HPDE6-E6E7 (cell line): ENCODE data around the gene SLC36A3.

Experiments used
- DNase-seq: peaks from one replicate; pipeline ENCODE4 v3.0.0; 2011; ENCODE audit warnings: missing footprints; ENCODE audit errors: extremely low spot score

The SLC36A3 gene

DNA sequence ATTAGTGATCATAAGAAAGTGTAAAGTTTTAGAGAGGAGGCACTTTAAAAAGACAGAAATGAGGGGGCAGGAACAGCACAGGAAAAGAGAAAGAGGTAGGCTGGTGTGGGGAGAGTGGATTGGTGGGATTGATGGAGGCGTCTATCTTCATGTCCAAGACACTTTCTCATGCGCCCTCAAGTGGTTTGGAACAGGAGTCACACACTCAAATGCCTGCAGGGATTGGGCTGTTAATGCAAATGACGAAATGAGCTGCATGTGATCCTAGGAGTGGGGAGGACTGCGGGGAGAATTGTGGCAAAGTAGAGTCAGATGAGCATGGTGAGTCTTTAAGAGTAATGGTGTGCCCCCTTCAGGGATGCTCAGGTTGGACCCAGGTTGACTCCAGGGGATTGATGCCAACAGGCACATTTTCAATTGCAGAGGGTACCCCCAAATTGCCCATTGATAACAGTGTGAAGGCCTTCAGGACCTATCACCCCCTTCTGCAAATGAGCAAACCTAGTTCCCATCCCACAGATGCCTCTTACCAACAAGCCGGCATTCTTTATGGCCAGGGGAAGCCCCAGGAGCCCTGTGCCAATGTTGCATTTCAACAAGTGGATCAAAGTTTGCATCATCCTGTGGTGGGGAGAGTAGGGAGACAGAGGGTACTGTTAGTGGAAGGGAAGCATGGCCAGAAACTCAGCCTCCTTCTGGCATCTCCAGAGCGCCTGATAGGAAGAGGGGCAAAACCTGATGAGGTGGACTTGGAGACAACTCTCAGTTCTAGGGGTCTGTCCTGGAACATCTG is 5.3 kb downstream of the SLC36A3 start:
- peak; percentile 63 for DNase-seq

DNA sequence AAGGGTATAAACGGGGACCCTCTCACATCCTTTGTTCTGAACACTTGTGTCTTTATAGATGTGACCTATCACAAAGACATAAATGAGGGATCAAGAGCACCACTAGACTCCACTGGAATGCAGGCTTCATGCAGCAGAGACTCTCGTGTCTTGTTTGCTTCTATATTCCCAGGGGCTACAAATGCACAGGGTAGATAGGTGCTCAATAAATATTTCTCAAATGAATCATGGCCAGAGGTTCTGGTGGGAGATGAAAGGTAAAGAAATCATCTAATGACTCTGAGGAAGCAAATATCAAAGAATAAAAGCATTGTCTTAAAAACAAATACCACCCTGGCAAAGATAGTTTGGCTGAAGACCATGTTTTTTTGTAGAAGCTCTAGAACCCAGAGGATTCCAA is 6.6 kb downstream of the SLC36A3 start:
- no peak for DNase-seq

DNA sequence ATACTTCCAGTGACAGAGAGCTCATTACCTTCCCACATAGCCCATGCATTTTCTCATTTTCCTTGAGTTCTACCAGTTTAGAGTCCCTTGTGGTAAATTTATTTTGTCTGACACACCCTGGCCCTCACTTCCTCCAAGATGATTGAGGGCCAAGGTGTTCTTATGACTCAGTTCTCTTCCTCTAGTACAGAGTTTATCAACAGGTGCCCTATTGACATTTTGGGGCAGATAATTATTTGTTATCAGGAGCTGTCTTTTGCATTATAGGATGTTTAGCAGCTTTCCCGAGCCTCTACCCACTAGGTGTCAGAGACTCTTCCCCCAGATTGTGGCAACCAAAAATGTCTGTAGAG is 7.1 kb downstream of the SLC36A3 start:
- no peak for DNase-seq

DNA sequence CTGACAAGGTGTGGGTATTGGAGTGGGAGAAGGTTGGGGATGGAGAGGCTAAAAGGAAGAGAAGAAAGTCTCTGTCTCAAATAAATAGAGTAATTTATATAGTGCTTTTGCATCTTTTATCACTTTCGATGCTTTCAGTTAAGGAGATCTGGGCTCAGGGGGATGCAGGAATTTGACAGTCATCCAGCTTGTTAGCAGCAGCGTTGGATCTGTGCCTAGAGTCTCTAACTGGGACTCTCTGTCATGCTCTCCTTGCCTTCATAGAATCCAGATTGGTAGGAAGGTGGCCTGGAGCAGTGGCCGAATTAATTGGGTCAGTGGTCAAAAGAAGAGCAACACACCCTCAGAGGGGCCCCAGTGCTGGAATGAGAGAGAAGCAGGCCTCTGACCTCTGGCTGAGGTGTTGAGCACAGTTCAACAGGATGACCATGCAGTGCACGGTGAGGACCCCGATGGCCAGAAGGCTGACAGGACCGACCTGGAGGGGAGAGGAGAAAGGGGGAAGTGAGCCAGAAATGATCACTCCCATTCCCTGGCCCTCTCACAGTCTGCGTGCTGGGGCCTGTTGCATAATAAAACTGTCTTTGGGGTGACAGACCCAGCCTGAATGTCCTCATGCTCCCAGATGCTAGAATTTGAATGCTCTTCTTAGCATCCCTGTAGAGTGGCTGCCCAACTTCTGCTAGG is 7.6 kb downstream of the SLC36A3 start:
- DNase-seq: no peak

DNA sequence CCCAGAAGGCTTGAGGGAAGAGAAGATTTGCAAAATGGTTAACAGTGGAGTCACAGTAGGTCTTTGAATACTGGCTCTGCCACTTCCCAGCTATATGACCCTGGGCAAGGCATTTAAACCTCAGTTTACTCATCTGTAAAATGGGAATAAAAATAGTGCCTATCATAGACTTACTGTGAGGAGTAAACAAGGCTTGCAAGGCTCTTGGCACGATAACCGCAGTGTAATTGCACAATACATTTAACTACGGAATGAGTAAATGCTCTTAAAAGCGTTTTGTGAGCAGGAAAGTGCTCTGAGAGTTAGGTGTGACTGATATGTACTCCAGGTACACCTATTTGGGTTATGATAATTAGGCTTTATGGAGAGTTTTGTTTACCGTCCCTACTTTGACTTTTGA is 8.4 kb downstream of the SLC36A3 start:
- DNase-seq: no peak

DNA sequence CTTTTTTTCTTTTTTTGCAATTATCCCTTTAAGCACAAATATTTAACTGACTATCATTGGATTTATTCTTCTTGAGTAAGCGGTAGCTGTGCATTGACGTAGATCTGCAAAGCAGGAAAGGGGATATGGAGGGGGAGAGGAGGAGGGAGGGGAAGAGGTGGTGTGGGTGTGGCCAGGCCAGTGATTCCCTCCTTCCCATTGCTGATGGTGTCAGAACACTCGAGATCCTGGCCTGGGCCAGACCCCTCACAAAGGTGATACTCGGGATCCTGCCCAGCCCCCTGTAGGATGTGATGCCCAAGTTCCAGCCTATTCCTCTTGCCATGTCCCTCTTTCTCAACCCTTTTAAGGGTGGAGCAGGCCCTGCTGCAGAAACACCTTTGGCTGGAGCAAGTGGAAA is 9.9 kb downstream of the SLC36A3 start:
- no peak for DNase-seq

DNA sequence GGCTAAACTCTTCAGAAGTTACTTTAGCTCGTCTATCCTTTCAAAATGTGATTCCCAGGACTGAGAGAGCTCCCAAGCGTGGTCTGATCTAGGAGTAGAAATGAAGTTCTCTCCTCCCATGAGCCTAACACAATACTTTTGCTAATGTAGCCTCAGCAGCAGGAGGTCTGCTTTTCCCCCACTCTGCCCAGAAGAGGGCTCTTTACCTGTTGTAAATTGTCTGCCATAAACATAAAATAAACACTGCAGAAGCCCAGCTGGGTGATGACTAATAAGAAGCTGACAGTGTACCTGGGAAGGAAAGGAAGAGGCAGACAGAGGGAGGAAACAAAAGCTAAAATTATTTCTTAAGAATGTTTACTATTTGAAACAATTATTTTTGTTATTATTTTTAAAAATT is 15.4 kb downstream of the SLC36A3 start:
- peak; percentile 81 for DNase-seq

DNA sequence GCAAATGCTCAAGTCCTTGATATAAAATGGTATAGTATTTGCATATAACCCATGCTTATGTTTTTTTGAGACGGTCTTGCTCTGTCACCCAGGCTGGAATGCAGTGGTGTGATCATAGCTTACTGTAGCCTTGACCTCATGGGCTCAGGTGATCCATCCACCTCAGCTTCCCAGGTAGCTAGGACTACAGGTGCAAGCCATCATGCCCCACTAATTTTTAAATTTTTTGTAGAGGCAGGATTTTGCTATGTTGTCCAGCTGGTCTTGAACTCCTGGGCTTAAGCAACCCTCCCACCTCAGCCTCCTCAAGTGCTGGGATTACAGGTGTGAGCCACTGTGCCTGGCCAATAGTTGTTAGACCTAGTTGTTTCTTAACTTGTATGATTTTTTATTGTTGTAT is 17.3 kb downstream of the SLC36A3 start:
- DNase-seq: no peak

DNA sequence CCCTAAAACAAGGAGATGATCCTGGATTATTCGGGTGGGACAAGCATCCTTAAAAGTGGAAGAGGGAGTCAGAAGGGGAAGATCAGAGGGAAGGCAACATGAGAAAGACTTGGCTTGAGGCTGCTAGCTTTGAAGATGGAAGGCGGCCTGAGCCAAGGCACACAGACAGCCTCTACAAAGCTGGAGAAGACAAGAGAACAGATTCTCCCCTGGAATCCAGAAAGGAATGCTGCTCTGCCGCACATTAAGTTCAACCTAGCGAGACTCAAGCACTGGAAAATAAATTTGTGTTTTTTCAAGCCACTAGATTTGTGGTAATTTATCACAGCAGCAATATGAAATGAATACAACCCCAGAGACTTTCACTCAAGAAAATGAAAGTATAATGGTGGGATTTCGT is 17.9 kb downstream of the SLC36A3 start:
- no peak for DNase-seq

DNA sequence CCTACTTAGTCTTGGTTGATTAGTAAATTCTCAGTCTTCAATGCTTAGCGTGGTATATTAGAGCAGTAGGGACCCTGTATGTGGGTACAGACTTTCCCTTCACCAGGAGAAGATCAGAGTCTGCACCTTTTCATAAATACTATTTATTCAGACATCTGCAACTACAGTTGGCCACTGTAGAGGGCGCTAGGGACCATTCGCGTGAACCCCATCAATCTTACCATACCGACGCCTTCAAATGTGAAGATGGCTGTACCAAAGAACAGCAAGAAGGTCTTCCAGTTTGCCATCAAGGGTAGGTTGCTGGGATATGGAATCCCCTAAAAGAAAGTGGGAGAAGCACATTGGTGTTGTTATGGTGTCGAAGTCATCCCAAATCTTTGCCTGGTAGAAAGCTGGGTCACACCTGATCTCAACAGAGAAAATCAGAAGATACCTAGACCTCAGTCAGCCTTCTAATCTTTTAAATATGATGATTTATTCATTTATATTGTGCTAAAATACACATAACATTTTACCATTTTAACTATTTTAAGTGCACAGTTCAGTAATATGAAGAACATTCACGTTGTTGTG is 19.1 kb downstream of the SLC36A3 start:
- no peak for DNase-seq

DNA sequence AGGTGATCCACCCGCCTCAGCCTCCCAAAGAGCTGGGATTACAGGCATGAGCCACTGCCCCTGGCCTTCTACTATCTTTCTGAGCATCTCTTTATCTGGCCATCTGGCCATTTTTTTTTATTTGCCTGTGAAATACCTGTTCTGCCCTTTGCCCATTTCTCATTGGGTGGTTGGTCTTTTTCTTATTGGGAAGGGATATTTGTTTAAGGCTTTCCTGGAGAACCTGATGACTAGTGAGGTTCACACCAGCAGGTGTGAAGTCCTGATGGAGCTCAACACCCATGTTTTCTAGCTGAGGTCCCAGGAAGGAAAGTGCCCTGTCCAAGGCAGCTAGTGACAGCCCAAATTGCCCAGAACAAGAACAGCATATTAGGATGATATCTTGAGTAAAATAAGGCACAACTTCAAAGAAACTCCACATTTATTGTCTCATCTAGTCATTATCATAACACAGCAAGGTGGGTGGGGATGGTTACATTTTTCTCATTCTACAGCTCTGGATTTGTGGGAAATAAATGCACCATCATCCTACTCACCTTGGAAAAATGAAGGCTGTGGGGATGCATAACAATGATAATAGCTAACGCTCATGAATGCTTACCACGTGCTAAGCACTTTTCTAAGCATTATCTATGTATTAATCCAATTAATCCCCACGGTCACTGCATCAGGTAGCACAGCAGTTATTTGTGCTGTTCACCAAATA is 20.3 kb downstream of the SLC36A3 start:
- no peak for DNase-seq

DNA sequence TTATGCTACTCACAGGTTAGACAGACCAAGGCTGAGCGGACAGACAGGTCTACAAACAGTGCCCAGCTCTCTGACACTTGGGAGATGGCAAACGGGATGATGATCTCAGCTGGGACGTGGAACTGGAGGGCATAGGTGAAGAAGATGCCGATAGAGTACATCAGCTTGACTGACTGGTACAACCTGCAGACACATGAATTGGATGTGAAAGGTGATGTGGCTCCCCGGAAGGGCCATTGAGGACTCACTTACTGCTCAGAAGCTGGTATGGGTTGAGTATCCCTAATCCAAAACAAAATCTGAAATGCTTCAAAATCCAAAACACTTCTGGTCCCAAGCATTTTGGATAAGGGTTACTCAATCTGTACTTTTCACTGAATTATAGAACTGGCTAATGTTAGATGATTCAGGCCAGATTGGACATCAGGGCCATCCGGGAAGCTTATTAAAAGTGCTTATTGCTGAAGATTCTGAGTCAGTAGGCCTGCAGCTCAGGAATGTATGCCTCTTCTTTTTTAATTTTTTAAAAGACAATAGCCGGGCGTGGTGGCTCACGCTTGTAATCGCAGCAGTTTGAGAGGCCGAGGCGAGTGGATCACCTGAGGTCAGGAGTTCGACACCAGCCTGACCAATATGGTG is 22.4 kb downstream of the SLC36A3 start:
- no peak for DNase-seq

DNA sequence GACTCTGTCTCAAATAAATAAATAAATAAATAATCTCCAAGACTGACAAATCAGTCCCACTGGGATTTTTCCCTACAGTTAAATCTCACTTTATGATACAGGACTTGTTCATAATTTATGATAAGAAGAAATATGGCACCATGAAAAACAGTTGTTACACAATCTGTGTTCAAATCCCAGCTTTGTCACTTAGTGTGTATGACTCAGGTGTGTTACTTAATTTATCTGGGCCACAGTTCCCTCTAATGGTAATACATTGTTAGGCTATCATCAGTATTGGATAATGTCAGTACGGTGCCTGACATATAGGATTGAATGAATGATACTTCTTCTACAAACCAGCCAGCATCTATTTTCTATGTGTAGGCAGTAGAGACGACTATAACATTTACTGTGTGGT is 23.1 kb downstream of the SLC36A3 start:
- no peak for DNase-seq

DNA sequence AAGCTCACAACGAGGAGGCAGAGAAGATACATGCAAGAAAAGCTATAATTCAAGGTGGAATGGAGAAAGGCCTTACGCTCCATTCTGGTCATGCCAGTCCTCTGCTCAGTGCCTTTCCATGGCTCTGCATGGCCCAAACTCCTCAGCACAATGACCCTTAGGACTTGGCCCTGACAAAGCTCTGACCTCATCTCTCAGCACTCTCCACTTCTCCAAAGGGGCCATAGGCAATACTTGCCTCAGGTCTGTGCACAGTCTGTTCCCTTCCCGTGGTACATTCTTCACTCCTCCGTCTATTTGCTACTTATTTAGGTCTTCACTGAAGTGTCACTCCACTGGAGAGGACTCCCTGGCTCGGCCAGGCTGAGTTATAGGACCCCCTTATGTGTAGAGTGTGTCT is 24.7 kb downstream of the SLC36A3 start:
- DNase-seq: no peak

DNA sequence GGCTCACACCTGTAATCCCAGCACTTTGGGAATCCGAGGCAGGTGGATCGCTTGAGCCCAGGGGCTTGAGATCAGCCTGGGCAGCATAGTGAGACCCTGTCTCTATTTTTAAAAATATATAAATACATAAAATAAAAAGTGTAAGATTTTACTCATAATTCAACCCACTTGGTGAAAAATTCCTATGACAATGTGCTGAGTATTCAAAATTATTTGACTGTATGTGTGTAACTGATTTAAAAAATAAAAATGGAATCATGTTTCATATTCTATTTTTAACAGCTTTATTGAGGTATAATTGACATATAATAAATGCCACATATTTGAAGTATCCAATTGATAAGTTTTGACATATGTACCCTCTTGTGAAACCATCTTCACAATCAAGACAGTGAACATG is 27.8 kb downstream of the SLC36A3 start:
- no peak for DNase-seq

DNA sequence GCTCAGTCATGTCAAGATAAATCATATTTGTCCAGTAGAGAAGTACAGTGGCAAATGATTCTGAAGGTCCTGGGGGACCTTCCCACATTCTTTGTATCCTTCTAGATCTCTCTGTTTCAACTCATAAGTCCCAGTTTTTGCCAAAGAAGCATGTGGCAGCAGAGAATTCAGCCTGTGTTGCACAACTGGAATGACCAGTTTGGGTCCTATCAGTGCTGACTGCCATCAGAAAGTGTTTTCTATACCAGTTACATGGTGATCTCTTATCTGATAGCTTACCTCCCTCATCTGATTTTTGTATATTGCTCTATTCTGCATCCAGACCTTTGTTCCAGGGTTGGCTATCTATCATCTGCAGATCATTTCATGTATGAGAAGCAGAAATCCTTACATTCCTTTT is 28.9 kb downstream of the SLC36A3 start:
- peak; percentile 43 for DNase-seq

DNA sequence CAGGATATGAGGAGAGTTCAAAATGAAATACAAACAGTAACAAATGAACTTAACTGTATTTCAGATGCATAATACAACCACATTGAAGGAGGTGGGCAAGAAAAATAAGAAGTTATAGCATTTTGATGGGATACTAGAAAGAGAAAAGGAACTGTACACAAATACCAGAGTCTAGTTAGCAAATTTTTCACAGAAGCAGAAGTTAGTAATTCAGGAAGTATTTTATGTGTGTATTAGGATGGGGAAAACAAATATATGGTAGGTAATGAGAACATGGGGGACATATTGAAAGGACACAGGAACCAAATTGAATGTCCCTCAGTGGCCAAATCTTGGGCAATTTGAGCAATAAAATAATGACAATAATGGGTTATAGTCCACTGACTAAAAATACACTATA is 32.2 kb downstream of the SLC36A3 start:
- DNase-seq: no peak

DNA sequence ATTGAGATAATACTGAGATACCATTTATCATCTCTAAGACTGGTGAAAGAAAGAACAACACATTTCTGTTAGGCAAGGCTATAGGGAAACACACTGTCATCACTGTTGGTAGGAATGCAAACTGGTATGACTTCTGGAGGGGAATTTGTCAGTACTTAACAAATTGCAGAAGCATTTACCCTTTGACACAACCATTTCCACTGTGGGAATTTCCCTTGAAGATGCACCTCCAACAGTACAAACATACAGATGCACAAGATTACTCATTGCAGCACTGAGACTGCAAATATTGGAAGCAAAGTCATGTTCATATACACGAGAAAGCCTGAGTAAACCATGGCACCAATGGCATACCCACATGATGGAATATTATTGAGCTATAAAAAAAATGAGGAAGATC is 33.0 kb downstream of the SLC36A3 start:
- no peak for DNase-seq

DNA sequence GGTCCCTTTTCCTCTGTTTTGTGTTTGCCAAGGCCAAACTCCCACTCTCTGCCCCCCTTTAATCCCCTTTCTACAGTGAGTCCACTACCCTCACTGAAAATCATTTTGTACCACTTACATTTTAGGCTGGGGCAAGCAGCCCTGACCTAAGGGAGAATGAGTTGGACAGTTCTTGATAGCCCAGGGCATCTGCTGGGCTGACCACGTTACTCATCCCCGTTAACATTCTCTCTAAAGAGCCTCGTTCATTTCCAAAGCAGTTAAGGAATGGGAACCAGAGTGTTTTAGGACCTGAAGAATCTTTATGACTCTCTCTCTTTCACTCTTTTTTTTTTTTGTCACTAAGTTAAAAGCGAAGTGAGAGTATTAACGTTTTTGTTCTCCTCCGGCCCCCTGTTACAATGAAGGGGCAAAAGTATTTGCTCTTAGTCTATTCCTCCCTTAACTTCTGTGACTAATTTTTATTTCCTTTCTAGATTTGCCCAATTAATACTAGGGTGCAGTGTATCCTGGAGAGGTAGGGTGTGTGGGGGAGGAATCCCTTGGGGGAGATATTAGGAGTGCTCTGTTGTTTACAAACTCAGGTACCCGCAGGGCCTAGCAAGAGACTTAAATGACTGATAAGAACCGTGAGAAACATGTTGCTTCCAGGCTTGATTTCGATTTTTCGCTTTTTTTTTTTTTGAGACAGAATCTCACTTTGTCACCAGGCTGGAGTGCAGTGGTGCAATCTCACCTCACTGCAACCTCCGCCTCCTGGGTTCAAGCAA is 35.9 kb downstream of the SLC36A3 start:
- no peak for DNase-seq

DNA sequence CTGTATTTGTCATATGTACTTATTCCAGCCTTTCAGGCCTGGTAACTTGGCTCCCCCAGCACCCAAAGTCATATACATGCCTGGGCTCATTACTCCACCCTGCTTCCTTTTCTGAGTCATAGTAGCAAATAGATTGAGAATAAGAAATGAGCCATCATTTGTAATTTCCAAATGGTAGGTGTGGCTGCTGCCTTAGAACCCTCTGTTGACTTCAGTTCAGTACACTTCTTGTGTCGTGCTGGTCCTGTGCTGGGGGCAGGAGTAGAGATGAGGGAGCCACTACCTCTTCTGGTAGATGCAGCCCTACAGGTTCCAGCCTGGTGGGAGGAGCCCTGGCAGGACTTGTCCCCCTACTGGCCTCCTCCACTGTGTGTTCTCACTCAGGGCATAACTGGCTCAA is 39.5 kb downstream of the SLC36A3 start:
- DNase-seq: peak; percentile 94

DNA sequence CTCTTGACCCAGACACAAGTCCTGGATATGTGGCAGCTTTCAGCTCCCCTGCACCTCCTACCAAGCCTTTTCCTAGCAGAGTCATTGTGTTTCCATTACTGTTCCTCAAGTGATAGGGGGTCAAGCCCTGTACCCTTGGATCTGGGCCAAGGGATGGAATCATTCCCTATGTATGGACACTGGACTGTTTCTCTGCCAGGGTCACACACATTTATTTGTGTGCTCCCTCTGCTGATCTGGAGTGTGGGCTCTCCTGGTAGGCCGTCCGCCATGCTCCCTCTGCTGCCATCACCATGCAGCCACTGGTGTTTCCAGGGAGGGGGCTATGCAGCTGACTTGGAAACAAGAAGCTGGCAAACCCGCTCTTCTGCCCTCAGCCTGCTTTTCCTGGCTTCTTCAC is 41.0 kb downstream of the SLC36A3 start:
- DNase-seq: no peak
